ENCODE measurements around the gene KRTAP19-6.
"Not testable (repeated sequence)": the region's sequence is repeated elsewhere in the genome, so short reads cannot be mapped to it uniquely, and the experiment has no call there.

The KRTAP19-6 gene

DNA sequence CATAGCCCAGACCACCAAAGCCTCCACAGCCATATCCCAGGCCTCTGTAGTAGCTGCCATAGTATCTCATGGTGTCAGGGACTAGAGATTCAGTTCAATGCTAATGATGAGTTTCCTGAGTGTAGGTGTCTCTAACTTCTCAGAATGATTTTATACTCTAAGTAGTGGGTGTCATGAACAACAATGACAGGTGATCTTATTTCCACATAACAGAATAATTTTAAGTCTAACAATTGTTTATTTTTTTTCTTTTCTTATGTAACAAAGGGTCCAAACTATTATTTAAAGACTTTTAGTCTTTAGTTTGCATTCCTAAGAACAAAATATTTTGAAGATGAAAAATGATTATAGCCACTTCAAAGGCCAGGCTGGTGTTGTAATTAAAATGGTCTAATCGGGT lies at the start of gene KRTAP19-6:
Gene KRTAP19-6, minus strand, starts transcription at position 101 of the 400 bp plus-strand sequence. Its CDS starts 31 bp downstream, at position 70.
- DNase-seq (ENCODE audit: low read depth, low spot score): no peak

DNA sequence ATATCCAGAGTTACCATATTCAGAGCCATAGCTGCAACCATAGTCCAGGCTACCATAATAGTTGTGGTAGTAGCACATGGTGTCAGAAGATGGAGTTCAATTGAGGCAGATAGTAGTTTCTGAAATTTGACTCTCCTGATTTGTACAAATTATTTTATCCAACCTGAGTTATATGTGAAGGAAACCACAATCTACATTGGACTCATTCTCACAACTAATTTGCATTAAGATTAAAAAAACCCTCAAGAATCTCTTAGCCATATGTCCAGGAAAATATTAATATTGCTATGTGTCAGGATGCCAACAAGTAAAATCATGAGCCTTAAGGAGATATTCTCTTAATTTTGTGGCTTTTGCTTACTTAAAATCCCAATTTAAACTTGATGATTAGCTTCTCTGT lies 48.6 kb upstream of the KRTAP19-6 start, which contains the start of gene KRTAP22-2:
Gene KRTAP22-2, minus strand, starts transcription at position 101 of the 400 bp plus-strand sequence.
- DNase-seq (ENCODE audit: low read depth, low spot score): no peak

DNA sequence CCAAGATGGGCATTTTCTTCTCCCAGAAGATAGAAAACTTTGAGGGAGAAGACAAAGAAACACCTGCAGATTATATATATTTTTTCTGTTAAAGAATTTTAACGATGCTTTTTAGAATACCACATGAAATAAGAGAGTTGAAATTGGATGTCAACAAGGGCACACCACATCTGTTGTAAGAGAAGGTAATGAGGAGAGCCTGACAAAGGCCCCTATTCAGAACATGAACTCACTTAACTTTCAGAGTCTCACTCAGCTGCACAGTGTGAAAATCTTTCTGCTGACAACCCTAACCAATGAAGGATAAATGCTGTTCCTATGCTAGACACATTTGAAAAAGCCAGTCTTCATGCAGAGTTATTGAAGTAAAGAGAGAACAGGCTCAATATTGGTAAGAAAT lies 41.2 kb upstream of the KRTAP19-6 start:
- DNase-seq (ENCODE audit: low read depth, low spot score): no peak

GRCh38 chr21:30580132-30580531 lies 38.5 kb upstream of the KRTAP19-6 start:
- DNase-seq (ENCODE audit: low read depth, low spot score): no peak

DNA sequence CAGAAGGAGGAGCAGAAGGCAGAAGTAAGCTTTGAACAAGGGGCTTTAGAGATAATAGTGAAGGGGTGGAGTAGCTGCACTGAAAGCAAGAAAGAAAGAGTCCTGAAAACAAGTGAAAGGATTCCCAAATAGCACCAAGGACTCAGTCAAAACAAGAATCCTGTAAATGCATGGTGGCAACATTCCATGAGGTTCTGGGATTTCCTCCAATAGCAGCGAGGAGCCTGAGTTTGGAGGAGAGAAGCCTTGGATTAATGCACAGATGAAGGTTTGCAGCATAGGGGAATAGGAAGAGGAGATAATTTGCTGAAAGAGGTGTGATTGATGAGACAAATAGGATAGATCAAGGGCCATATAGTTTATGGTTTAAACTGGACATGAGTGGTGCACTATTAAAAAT lies 37.7 kb upstream of the KRTAP19-6 start:
- DNase-seq (ENCODE audit: low read depth, low spot score): no peak

- no peak for DNase-seq (ENCODE audit: low read depth, low spot score)
These were observed 36.1 kb upstream of the KRTAP19-6 start for GRCh38 chr21:30577766-30578165.

GRCh38 chr21:30567617-30568016 lies 26.0 kb upstream of the KRTAP19-6 start:
- no peak for DNase-seq (ENCODE audit: low read depth, low spot score)

DNA sequence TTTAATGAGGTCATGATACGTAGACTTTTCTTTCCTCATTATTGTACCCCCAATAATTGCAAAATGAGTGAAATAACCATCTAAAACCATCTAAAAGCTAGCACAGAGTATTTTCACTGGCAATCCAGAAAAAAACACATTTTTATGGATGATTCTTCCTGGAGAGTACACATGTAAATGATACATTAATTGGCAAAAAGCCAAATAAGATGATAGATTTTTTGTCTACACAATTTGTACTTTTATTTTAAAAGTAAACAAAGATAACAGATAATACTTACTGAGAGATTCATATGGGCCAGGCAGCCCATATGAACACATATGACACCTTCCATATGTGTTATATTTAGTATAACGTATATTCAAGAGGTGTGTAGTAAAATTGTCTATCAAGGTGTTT lies 22.0 kb upstream of the KRTAP19-6 start:
- no peak for DNase-seq (ENCODE audit: low read depth, low spot score)

DNA sequence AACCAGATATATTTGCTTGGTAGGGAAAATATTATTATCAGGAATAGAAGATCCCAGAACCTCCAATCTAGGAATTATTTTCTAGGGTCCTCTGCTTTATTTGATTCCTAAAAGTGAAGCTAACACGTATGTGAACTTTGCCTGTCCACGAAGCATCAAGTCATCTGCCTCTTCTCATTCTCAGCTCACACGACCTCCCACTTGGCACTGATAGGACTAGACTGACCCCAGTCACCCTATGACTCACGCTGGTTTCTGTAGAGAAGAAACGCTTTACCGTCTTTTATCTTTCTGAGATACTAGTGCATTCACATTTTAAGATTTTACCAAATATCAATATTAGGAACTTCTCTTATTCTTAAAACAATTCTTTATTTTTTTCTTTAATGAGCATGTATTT lies 21.4 kb upstream of the KRTAP19-6 start:
- no peak for DNase-seq (ENCODE audit: low read depth, low spot score)

GRCh38 chr21:30561957-30562356 lies 20.3 kb upstream of the KRTAP19-6 start:
- DNase-seq (ENCODE audit: low read depth, low spot score): no peak

DNA sequence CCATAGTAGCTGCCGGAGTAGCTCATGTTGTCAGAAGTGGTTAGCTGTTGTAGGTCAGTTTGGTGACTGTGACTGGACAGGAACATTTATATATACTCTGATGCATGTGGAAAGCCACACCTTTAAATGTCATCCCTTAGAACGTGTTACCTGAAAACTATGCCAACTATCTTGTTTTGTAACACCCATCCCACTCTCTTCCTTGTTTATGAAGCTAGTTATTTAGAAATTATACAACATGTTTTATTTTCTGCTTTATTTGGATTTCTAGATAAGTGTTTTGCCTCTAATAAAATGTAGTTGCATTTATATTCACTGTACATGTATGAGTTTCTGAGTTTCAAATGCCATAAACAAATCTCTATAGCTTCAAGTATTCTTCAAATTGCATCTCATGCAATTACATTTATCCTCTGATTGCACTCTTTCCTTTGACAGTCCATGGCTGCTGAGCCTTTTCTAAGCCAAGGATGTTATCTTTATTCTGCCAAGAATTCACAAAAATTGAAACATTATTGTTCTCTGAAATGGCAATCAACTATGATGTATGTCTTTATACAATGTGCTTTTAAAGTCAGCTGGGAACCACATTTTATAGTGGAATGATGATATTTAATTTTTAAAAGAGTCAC lies 19.7 kb upstream of the KRTAP19-6 start, which contains the start of gene KRTAP19-7:
Gene KRTAP19-7, minus strand, starts transcription at position 51 of the 632 bp plus-strand sequence. Its CDS starts 25 bp downstream, at position 26.
- no peak for DNase-seq (ENCODE audit: low read depth, low spot score)

GRCh38 chr21:30555095-30555494 lies 13.4 kb upstream of the KRTAP19-6 start:
- no peak for DNase-seq (ENCODE audit: low read depth, low spot score)

DNA sequence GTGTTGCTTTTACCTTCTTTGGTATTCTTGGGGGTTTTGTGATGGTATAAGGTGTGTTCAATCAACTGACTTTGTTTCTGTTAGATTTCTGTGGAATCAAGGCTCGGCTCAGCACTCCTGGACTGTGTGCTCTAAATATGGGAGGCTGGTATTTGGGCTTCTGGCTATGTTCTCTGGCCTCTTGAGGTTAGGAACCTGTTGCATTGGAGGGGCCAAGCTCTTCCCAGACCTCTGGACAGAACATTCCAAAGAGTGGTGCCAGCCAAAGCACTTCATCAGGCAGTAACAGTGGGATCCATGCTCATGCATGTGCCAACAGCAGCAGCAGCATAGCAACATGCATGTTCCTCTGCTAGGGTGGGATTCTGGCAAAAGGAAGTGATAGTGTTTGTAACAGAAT lies 11.1 kb upstream of the KRTAP19-6 start:
- DNase-seq (ENCODE audit: low read depth, low spot score): no peak

GRCh38 chr21:30518876-30519275 lies 22.8 kb downstream of the KRTAP19-6 start:
- DNase-seq (ENCODE audit: low read depth, low spot score): no peak

DNA sequence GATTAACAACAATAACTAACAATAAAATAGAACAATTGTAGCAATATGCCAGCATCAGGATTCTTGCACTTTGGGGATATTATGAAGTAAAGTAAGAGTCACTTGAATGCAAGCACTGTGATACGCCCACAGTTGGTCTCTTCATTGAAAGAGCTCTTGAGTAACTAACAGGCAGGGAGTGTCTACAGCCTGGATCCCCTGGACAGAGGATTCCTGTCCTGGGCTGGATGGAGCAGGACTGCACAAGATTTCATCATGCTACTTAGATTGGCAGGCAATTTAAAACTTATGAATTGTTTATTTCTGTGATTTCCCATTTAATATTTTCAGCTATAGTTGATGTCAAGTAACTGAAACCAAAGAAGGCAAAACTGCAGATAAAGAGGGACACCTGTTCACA lies 26.0 kb downstream of the KRTAP19-6 start:
- DNase-seq (ENCODE audit: low read depth, low spot score): no peak

DNA sequence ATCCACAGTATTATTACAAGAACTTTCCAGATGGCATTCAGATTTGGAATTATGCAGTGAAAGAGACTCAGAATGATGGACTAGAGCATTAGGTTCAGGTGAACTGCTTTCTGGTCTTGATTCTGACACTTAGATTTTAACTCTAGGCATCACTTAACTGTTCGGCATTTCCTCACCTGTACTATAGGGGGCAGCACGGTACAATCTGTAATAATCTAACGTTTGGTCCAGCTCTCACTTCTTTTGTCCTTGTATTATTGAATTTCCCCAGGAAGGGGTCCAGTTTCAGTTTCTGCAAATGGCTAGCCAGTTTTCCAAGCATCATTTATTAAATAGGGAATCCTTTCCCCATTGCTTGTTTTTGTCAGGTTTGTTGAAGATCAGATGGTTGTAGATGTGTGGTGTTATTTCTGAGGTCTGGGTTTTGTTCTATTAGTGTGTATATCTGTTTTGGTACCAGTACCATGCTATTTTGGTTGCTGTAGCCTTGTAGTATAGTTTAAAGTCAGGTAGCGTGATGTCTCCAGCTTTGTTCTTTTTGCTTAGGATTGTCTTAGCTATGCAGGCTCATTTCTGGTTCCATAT lies 36.0 kb downstream of the KRTAP19-6 start:
- not testable (repeated sequence) for DNase-seq (ENCODE audit: low read depth, low spot score)

- no peak for DNase-seq (ENCODE audit: low read depth, low spot score)
These were observed 39.6 kb downstream of the KRTAP19-6 start, which contains the start of gene KRTAP19-5 for GRCh38 chr21:30502041-30502440. KRTAP19-5 (minus strand) TSS chr21:30502141; CDS start chr21:30502090, 51 bp downstream.

GRCh38 chr21:30497065-30497464 lies 44.6 kb downstream of the KRTAP19-6 start, which contains the start of gene KRTAP19-4:
KRTAP19-4 (minus strand) TSS chr21:30497165; CDS start chr21:30497110, 55 bp downstream.
- DNase-seq (ENCODE audit: low read depth, low spot score): no peak

DNA sequence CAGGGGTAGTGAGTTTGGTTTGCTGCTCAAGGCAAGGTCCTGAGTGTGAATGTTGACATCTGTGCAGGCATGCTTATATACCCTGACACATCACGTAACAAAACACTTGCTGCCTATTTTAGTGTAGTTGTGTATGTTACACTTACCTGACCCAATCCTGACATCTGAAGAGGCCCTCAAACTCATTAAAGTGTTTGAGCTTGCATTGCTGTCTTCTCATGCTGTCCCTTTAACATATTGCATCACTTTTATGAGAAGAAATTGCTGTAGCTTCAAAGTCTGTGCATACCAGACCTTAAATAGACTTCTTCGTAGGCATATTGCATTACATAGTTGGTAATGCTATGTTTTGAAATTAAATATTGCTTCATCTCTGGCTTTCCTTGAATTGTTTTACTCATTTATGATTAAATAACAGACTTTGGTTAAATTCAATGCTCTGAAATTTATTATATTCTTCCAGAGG lies 49.7 kb downstream of the KRTAP19-6 start, which contains the start of gene KRTAP19-3:
Gene KRTAP19-3, minus strand, starts transcription at position 51 of the 466 bp plus-strand sequence. CDS start 56 bp downstream, outside the sequence.
- DNase-seq (ENCODE audit: low read depth, low spot score): no peak

Data from iPS DF 19.7 (cell line).